H1 (cell line): Measurements from ENCODE around the gene SETD9.

ENCODE experiments used
- CTCF ChIP-seq, 3 experiments: IDR thresholded peaks; 1 replicate in 2 of 3; 2 replicates in 1 of 3; pipeline versions ENCODE4 v1.5.1 to v1.6.1; 2011; ENCODE audit warnings: low read length in 3 of 3, mild to moderate bottlenecking in 3 of 3, inconsistent platforms in 2 of 3, low read depth in 1 of 3, moderate library complexity in 1 of 3; ENCODE audit not compliant: insufficient read depth in 1 of 3; ENCODE audit errors: control extremely low read depth in 1 of 3
- SP1 ChIP-seq: IDR thresholded peaks from 2 replicates; pipeline ENCODE4 v1.6.1; 2011; ENCODE audit warnings: low read depth, low read length
- SP2 ChIP-seq: IDR thresholded peaks from 2 replicates; pipeline ENCODE4 v1.6.1; 2012; ENCODE audit warnings: mild to moderate bottlenecking, low read length, inconsistent platforms
- TEAD4 ChIP-seq: IDR thresholded peaks from 2 replicates; pipeline ENCODE4 v1.6.1; 2012; ENCODE audit warnings: low read depth, low read length, inconsistent platforms, mixed read lengths

- TF ChIP-seq TEAD4 (no peak), SP2 (no peak), CTCF (IDR thresholded peaks at IDR 0.05; ENCODE audit: control extremely low read depth in 1 of 3, insufficient read depth in 1 of 3, low read depth in 1 of 3, low read length in 3 of 3) (no peak), SP1 (no peak)
Observed at GRCh38 chr5:56950626-56951125, 41.3 kb downstream of the SETD9 start.
